ENCODE measurements around the gene FYTTD1.

GRCh38 chr3:197709135-197709534 is 40.5 kb upstream of the FYTTD1 start:
- TF ChIP-seq EZH2 (IDR thresholded peaks at IDR 0.05) (no peak), FOSL1 (IDR thresholded peaks at IDR 0.05; ENCODE audit: low read depth) (no peak), SP1 (IDR thresholded peaks at IDR 0.05; ENCODE audit: low read depth) (no peak), RAD21 (IDR thresholded peaks at IDR 0.05; ENCODE audit: low read depth) (no peak), ZFX (IDR thresholded peaks at IDR 0.05) (no peak), ELF1 (IDR thresholded peaks at IDR 0.05; ENCODE audit: borderline replicate concordance, low read depth) (no peak), SRF (IDR thresholded peaks at IDR 0.05; ENCODE audit: low read depth) (no peak), CEBPB (IDR thresholded peaks at IDR 0.05; ENCODE audit: low read depth) (no peak)
- TF ChIP-seq, protein P1, sequence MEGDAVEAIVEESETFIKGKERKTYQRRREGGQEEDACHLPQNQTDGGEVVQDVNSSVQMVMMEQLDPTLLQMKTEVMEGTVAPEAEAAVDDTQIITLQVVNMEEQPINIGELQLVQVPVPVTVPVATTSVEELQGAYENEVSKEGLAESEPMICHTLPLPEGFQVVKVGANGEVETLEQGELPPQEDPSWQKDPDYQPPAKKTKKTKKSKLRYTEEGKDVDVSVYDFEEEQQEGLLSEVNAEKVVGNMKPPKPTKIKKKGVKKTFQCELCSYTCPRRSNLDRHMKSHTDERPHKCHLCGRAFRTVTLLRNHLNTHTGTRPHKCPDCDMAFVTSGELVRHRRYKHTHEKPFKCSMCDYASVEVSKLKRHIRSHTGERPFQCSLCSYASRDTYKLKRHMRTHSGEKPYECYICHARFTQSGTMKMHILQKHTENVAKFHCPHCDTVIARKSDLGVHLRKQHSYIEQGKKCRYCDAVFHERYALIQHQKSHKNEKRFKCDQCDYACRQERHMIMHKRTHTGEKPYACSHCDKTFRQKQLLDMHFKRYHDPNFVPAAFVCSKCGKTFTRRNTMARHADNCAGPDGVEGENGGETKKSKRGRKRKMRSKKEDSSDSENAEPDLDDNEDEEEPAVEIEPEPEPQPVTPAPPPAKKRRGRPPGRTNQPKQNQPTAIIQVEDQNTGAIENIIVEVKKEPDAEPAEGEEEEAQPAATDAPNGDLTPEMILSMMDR (IDR thresholded peaks at IDR 0.05 in 2 of 3, conservative IDR thresholded peaks at IDR 0.05 in 1 of 3; ENCODE audit: borderline replicate concordance in 1 of 3, insufficient read depth in 1 of 3, low read depth in 2 of 3, low read length in 2 of 3), result no peak

Measured in HCT116 (cell line).